Immature natural killer cell (primary cell): Measurements from ENCODE around the gene SF3B6. TPM values are rescaled to one million over a fixed set of nuclear protein-coding genes. Genes with fewer than 3 reads are reported as not detected.
"Not testable (repeated sequence)": the region's sequence is repeated elsewhere in the genome, so short reads cannot be mapped to it uniquely, and the experiment has no call there.

Experiments used
- DNase-seq, 3 donors: peaks; one replicate each; pipeline ENCODE4 v3.0.0; 2022; ENCODE audit warnings: mixed read lengths in 1 of 3
- H3K27ac Mint-ChIP-seq, 6 donors: one replicate each; pipeline ENCODE4 v1.8.0; 2020; ENCODE audit warnings: mixed read lengths in 6 of 6, mild to moderate bottlenecking in 5 of 6, inconsistent platforms in 4 of 6, moderate library complexity in 3 of 6
- H3K27me3 Mint-ChIP-seq, 3 donors: one replicate each; pipeline ENCODE4 v1.8.0; 2020 to 2021; ENCODE audit warnings: low read depth in 3 of 3, mild to moderate bottlenecking in 3 of 3, mixed read lengths in 3 of 3, moderate library complexity in 3 of 3, inconsistent platforms in 1 of 3
- H3K36me3 Mint-ChIP-seq, 3 donors: one replicate each; pipeline ENCODE4 v1.8.0; 2020; ENCODE audit warnings: mixed read lengths in 3 of 3, inconsistent platforms in 2 of 3, mild to moderate bottlenecking in 2 of 3
- H3K4me1 Mint-ChIP-seq, 2 donors: one replicate each; pipeline ENCODE4 v1.8.0; 2020; ENCODE audit warnings: inconsistent platforms in 2 of 2, mild to moderate bottlenecking in 2 of 2, mixed read lengths in 2 of 2, moderate library complexity in 1 of 2
- H3K4me3 Mint-ChIP-seq, 5 donors: one replicate each; pipeline ENCODE4 v1.8.0; 2020; ENCODE audit warnings: mild to moderate bottlenecking in 5 of 5, mixed read lengths in 5 of 5, inconsistent platforms in 3 of 5, moderate library complexity in 3 of 5
- H3K9me3 Mint-ChIP-seq, 6 donors: one replicate each; pipeline ENCODE4 v1.8.0; 2020; ENCODE audit warnings: mild to moderate bottlenecking in 6 of 6, mixed read lengths in 6 of 6, inconsistent platforms in 4 of 6, moderate library complexity in 3 of 6
- polyA plus RNA-seq, 3 donors: library from polyadenylated mRNA; unstranded; fragments of 300-500 nt; fragmentation: Illumina TruSeq; gene quantifications; one replicate each; pipeline ENCODE4 v1.2.3, GENCODE V29; 2021

SF3B6 gene, protein sequence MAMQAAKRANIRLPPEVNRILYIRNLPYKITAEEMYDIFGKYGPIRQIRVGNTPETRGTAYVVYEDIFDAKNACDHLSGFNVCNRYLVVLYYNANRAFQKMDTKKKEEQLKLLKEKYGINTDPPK
- 100 to 1,000 TPM; 173 to 199 (median 182) TPM for polyA plus RNA-seq

DNA sequence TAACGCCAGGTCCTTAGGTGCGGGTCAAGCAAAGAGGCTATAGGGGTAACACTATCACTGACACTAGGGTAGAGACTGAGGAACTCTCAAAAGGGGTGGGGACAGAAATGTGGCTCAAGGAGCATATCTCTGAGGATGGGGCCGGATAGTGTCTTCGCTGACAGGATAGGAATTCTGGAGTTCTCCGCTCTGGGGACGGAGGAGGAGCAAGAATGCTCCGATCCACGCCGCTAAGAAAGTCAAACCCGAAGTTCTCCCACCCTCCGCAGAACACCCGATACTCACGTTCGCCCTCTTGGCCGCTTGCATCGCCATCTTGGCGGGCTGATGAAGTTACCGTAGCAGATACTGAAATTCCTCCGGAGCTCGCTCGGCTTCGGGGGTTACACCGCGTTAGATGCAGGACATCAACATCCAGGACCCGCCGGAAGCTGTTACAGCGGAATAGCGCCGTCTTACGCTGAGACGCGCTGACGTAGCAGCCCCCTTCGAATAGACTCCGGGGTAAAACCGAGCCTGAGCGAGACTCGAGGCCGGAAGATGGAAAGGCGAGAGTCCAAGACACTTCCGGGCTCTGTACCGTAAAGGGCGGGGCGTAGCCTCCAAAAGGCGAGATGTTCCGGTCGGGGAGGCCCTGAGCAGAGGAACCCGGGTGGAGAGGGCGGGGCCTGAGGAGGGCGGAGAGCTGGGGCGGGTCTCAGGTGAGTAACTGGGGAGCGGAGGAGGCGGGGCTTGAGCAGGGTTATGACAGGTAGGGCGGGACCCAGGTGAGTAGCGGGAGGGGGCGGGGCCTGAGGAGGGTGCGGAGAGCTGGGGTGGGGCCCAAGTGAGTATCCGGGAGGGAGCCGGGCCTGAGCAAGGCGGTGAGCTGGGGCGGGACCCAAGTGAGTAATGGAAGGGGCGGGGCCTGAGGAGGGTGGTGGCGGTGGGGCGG, at the start of gene SF3B6:
Gene SF3B6, minus strand, starts transcription at position 412 of the 934 bp plus-strand sequence. Its CDS starts 97 bp downstream, at position 315.
- Mint-ChIP-seq H3K4me1 (peaks cover 31 to 52% of the 10 kb centered on the region in 2 donors), H3K9me3 (no peaks in the 10 kb centered on the region), H3K4me3 (peak within 1 kb of the TSS; percentile 93 to 100 (median 99)), H3K36me3 (peaks cover 0 to 4% (median 3%) of the 10 kb centered on the region in 3 donors), H3K27me3 (peaks cover 4 to 15% (median 6%) of the 10 kb centered on the region in 3 donors), H3K27ac (peak within 1 kb of the TSS; percentile 96 to 99 (median 98))
- DNase-seq: peak; percentile 98

DNA sequence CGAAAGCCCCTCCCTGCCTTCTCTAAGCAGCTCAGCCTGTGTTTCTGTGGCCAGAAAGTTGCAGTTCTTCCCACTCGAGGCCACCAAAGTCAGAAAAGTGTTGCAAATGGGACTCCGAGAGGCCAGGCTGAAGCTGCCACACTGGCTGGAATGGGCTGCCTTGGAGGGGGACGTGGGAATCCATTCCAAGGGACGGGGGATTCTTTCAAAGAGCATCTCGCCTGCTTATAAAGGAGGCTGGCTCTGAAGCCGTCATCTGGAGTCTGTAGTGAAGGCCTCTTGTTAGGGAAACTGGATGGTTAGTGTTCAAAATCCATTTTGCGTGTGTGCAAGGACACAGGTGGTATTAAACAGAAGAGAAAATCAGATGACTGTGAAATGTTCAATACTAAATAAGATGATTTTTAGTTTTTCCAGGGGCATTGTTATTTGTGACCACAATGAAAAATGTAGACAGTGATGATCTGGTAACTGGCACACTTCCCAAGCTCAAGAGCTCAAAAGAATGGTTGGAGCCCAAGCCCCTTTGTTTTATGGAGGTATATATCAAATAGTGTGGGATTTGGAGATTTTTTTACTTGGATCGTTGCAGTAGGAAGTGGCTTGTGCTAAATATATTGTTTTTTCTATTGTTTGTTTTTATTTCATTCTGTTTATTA, 47.9 kb upstream of the SF3B6 start:
- no peak for DNase-seq
- Mint-ChIP-seq H3K4me3 (peak overlapping the region; percentile 80 to 86 (median 84)), H3K36me3 (peaks cover 0 to 4% (median 3%) of the 10 kb centered on the region in 3 donors), H3K4me1 (peaks cover 16 to 24% of the 10 kb centered on the region in 2 donors), H3K9me3 (no peaks in the 10 kb centered on the region), H3K27me3 (peaks cover 0 to 3% (median 0%) of the 10 kb centered on the region in 3 donors), H3K27ac (peak overlapping the region; percentile 77 to 92 (median 89))

DNA sequence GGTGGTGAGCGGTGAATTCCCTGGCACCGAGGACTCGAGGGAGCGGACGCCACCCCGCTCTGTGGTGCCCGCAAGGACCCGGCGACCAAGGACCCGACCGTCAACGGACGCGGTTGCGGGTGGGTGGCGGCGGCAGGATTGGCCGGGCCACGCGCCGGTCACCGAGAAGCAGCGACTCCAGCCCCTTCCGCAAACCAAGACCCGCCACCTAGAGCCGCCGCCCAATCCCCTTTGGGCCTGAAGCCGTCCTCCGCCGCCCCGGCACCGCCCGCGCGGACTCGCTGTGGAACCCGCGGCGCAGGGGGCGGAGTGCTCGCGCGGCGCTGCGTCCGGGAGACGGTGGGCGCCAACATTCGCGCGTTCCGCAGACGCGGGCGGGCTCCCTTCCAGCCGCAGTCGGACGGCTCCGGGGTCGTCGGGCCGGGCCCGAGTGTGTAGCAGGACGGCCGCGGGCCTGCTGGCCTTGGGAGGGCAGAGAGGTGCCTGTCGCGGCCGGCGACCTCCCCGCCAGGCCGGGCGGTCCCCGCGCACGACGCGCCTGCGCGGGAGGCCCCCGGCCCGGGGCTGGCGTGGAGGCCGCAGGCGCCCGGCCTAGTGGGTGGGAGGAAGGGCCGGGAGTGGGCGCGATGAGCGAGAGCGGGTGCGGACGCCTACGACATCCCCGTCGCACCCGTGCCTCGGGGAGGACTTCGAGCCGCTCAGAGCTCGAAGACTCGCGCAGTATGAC, 47.2 kb upstream of the SF3B6 start, which contains the start of the genes FAM228B and PFN4:
Gene FAM228B, plus strand, starts transcription at position 275 of the 727 bp plus-strand sequence. CDS start 893 bp downstream, outside the sequence.
Gene PFN4, minus strand, starts transcription at position 140 of the 727 bp plus-strand sequence. CDS start 799 bp downstream, outside the sequence.
- peaks cover 0 to 3% (median 0%) of the 10 kb centered on the region in 3 donors for H3K27me3 Mint-ChIP-seq
- peak within 1 kb of the TSS; percentile 77 to 92 (median 90) for H3K27ac Mint-ChIP-seq
- peaks cover 0 to 4% (median 3%) of the 10 kb centered on the region in 3 donors for H3K36me3 Mint-ChIP-seq
- no peaks in the 10 kb centered on the region for H3K9me3 Mint-ChIP-seq
- H3K4me3 Mint-ChIP-seq: peak within 1 kb of the TSS; percentile 86 to 89 (median 87)
- DNase-seq: peak; percentile 79 to 82 (median 79)
- peaks cover 16 to 24% of the 10 kb centered on the region in 2 donors for H3K4me1 Mint-ChIP-seq

DNA sequence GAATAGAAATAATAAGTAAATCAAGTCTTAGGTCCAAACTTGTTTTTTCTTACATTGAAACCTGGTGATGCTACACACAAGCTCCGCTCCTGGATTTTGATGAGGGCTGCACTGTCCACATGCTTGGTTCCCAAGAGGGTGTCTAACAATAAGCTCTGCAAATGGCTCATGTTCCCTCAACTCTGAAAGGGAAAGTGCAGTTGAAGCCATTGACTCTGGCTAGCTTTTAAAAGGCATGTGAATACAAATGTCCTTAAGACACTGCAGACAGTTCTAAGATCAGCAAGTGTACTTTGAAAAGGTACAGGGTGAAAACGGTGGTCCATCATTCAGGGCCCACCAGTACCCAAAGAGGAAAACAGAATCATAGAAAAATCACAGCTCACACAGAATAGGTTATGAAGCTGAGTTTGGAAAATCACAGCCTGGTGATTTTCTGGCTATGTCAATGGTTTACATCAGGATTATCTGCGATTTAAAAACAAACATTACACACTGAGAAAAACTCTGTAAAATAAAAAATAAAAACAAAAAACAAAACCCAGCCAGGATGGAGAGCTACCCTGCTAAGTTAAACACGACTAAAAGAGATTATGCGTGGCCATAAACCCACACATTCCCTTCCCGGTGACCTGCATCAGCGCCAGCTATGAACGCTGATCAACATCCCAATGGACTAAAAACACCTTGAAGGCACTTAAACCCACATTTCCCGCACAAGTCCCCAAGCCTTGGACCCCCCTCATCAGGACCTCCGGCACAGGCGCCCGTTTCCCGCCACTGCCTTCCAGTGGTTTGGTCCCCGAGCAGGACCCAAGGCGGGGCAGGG, 46.5 kb upstream of the SF3B6 start:
- H3K27me3 Mint-ChIP-seq: peaks cover 0 to 3% (median 0%) of the 10 kb centered on the region in 3 donors
- H3K4me3 Mint-ChIP-seq: peak overlapping the region; percentile 86 to 89 (median 87)
- H3K27ac Mint-ChIP-seq: peak overlapping the region; percentile 77 to 92 (median 86)
- H3K9me3 Mint-ChIP-seq: no peaks in the 10 kb centered on the region
- no peaks in the 10 kb centered on the region for H3K36me3 Mint-ChIP-seq
- peaks cover 16 to 24% of the 10 kb centered on the region in 2 donors for H3K4me1 Mint-ChIP-seq
- DNase-seq: no peak

DNA sequence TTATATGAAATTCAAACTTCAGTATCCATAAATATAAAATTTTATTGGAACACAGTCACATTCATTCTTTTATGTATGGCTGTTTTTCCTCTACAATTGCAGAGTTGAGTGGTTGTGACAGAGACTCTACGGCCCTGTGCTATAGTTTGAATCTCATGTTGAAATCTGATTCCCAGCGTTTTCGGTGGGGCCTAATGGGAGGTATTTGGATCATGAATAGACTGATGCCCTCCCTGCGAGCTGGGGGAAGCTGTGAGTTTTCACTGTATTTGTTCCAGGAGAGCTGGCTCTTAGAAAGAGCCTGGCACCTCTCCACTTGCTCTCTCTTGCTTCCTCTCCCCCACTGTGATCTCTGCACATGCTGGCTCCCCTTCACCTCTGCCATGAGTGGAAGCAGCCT, 45.3 kb upstream of the SF3B6 start:
- Mint-ChIP-seq H3K9me3 (no peaks in the 10 kb centered on the region), H3K27me3 (peaks cover 0 to 3% (median 0%) of the 10 kb centered on the region in 3 donors), H3K4me1 (peaks cover 15 to 18% of the 10 kb centered on the region in 2 donors), H3K27ac (peak overlapping the region in 4 of 6 donors; percentile 35 to 55 (median 44)), H3K36me3 (no peaks in the 10 kb centered on the region), H3K4me3 (peak overlapping the region in 2 of 5 donors; percentile 38 to 87)
- no peak for DNase-seq

DNA sequence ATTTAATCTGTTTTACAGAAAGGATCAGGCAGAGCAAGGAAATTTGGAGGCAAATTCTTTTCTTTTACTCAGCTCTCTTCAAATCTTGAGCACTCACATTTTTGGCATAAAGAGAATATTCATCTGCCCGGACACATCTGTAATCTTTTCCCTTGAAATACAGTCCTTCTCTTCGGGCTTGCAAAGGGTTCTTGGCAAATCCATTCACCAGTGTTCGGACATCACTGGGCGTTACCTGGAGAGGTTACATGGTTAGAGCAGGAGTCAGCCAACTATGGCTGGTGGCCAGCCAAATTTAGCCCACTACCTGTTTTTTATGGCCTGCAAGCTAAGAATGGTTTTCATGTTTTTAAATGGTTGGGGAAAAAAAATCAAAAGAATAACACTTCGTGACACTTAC, 44.9 kb upstream of the SF3B6 start:
- Mint-ChIP-seq H3K27me3 (peaks cover 0 to 3% (median 0%) of the 10 kb centered on the region in 3 donors), H3K4me3 (peak overlapping the region in 2 of 5 donors; percentile 29 to 39), H3K27ac (peak overlapping the region in 5 of 6 donors; percentile 35 to 46 (median 41)), H3K36me3 (no peaks in the 10 kb centered on the region), H3K4me1 (peaks cover 15 to 18% of the 10 kb centered on the region in 2 donors), H3K9me3 (no peaks in the 10 kb centered on the region)
- no peak for DNase-seq

DNA sequence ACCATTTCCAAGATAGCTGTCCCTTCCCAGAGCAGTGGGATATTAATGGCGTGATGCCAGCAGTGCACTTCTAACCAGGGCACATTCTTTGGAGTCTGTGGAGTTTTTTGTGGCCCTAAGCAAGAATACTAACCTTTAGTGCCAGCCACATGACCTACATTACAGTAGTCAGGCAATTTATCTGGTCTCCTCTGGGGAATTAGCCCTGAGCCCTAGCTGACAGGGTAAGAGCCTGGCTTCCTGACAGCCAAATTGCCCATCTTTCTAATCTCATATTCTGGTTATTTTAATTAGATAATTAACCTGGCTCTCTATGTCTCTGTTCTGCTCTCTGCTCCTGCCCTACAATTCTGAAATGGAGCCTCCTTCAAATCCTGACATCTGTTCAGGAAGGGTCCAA, 41.8 kb upstream of the SF3B6 start:
- Mint-ChIP-seq H3K4me3 (no peak overlapping the region), H3K27ac (no peak overlapping the region)
- DNase-seq: no peak

DNA sequence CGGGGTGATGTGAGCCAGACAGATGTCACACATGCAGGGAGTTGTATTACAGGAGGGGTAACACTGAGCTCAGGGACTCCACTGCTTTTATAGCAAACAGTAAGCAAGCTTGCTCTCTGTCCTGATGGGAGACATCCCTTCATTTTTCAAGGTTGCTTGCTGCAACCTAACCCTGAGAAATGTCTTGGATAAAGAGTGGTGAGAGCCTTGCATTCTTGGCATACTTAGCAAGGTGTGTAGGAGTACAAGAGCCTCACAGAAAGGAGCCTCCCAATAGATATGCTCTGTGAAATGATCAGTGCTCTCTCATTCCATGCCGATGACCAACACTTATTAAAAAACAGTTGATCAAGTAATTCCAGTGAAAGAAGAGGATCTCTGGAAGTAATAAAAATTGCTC, 38.9 kb upstream of the SF3B6 start:
- Mint-ChIP-seq H3K36me3 (peaks cover 0 to 12% (median 0%) of the 10 kb centered on the region in 3 donors), H3K4me3 (no peak overlapping the region), H3K27ac (no peak overlapping the region)

More for the DNA sequence above, 41.8 kb upstream of the SF3B6 start:
- Mint-ChIP-seq H3K27me3 (peaks cover 0 to 3% (median 3%) of the 10 kb centered on the region in 3 donors), H3K4me1 (peaks cover 5 to 7% of the 10 kb centered on the region in 2 donors), H3K36me3 (peaks cover 0 to 8% (median 0%) of the 10 kb centered on the region in 3 donors), H3K9me3 (no peaks in the 10 kb centered on the region)

DNA sequence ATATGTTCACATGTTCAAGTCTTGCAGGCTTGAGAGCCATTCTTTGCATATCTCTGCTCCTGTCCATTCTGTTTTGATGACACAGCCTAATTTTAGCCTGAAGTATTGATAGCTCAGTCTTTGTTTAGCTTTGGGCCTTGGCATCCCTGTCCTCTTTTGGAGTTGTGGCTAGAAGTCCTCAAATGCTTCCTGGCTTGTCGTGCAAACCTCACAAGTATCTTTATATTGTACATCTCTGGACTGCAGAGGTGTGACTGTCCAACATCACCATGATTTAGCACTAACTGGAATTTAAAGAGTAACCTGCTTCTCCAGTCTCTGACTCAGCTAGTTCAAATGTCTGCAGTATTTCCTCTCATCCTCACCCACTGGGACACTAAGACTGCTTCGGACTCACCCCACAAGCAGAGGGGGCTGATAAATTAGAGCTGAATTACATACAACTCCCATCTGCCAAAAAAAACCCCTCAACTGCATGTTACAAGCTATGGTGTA, 35.3 kb upstream of the SF3B6 start:
- peaks cover 0 to 20% (median 0%) of the 10 kb centered on the region in 3 donors for H3K36me3 Mint-ChIP-seq
- no peak for DNase-seq
- peaks cover 0 to 3% (median 1%) of the 10 kb centered on the region in 3 donors for H3K27me3 Mint-ChIP-seq
- H3K27ac Mint-ChIP-seq: peak overlapping the region in 1 of 6 donors; percentile 37
- no peak overlapping the region for H3K4me3 Mint-ChIP-seq
- H3K9me3 Mint-ChIP-seq: peaks cover 0 to 9% (median 3%) of the 10 kb centered on the region in 6 donors
- no peaks in the 10 kb centered on the region for H3K4me1 Mint-ChIP-seq

More for the DNA sequence above, 38.9 kb upstream of the SF3B6 start:
- no peaks in the 10 kb centered on the region for H3K9me3 Mint-ChIP-seq
- DNase-seq: no peak
- H3K27me3 Mint-ChIP-seq: peaks cover 0 to 3% (median 1%) of the 10 kb centered on the region in 3 donors
- H3K4me1 Mint-ChIP-seq: no peaks in the 10 kb centered on the region

DNA sequence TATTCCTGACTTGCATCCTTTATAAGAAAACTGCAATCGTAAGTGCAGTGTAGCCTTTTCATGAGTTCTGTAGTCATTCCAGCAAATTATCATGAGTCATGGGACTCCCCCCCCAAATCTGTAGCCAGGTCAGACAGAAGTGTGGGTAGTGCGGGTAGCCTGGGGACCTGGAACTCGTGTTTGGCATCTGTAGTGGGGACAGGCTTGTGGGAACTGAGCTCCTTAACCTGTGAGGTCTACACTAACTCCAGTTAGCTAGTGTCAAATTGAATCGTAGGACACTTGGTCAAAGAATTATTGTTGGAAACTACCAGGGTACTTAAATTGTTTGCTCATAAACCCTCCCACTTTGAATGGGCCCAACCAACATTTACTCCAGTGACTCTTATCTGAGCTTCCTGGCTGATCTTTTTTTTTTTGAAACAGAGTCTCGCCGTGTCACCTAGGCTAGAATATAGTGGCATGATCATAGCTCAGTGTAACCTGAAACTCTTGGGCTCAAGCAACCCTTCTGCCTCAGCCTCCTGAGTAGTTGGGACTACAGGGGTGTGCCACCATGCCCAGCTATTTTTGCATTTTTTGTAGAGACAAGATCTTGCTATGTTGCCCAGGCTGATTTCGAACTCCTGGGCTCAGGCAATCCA, 34.7 kb upstream of the SF3B6 start:
- no peak for DNase-seq
- H3K4me1 Mint-ChIP-seq: no peaks in the 10 kb centered on the region
- no peak overlapping the region for H3K27ac Mint-ChIP-seq
- H3K27me3 Mint-ChIP-seq: peaks cover 0 to 3% (median 1%) of the 10 kb centered on the region in 3 donors
- peaks cover 0 to 22% (median 0%) of the 10 kb centered on the region in 3 donors for H3K36me3 Mint-ChIP-seq
- H3K9me3 Mint-ChIP-seq: peaks cover 0 to 11% (median 3%) of the 10 kb centered on the region in 6 donors
- no peak overlapping the region for H3K4me3 Mint-ChIP-seq

DNA sequence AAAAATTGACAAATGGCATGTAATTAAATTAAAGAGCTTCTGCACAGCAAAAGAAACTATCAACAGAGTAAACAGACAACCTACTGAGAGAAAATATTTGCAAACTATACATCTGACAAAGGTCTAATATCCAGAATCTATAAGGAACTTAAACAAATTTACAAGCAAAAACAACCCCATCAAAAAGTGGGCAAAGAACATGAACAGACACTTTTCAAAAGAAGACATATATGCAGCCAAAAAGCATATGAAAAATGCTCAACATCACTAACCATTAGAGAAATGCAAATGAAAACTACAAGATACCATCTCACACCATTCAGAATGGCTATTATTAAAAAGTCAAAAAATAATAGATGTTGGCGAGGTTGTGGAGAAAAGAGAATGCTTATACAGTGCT, 33.3 kb upstream of the SF3B6 start:
- H3K36me3 Mint-ChIP-seq: peaks cover 0 to 26% (median 4%) of the 10 kb centered on the region in 3 donors
- H3K4me1 Mint-ChIP-seq, H3K27me3 Mint-ChIP-seq, DNase-seq, H3K27ac Mint-ChIP-seq, H3K4me3 Mint-ChIP-seq: not testable (repeated sequence)
- peaks cover 0 to 13% (median 5%) of the 10 kb centered on the region in 6 donors for H3K9me3 Mint-ChIP-seq
